ENCODE data around the gene SLC7A1. TPM values are rescaled to one million over a fixed set of nuclear protein-coding genes. Genes with fewer than 3 reads are reported as not detected.

Gene SLC7A1
- total RNA-seq, 5 donors from 2014 or later (not counting 1 experiment from before 2014, with no cell fraction given) = 20.0 to 62.9 (median 57.9) TPM

GRCh38 chr13:29532116-29532515 is 63.4 kb downstream of the SLC7A1 start:
- H3K27ac ChIP-seq (ENCODE audit: low read length) = no peak overlapping the region
- no peaks in the 10 kb centered on the region for H3K27me3 ChIP-seq (replicated peaks in 1 of 2; ENCODE audit: control insufficient read depth in 2 of 2, extremely low read depth in 1 of 2, insufficient read depth in 2 of 2, low read length in 1 of 2)
- peaks cover 13 to 54% of the 10 kb centered on the region in 2 donors for H3K36me3 ChIP-seq (ENCODE audit: control insufficient read depth in 2 of 2, extremely low read depth in 1 of 2, insufficient read depth in 1 of 2, low read length in 1 of 2)
- no peaks in the 10 kb centered on the region for H3K27me3 Mint-ChIP-seq
- WGBS (ENCODE audit: insufficient coverage) = 94% methylated on average over 4 of the region's 5 CpGs
- no peak overlapping the region for H3K27ac Mint-ChIP-seq
- H3K36me3 Mint-ChIP-seq = peaks cover 58% of the 10 kb centered on the region
- no peak overlapping the region for H3K4me3 Mint-ChIP-seq
- H3K9me3 Mint-ChIP-seq = no peaks in the 10 kb centered on the region
- ChIA-PET POLR2A (no interaction called here), CTCF (no interaction called here)
- no peaks in the 10 kb centered on the region for H3K9me3 ChIP-seq
- H3K4me1 Mint-ChIP-seq = peaks cover 0 to 8% (median 2%) of the 10 kb centered on the region in 3 donors
- DNase-seq (no peak), ATAC-seq (replicated peaks in 1 of 4) (no peak)
- no peak overlapping the region for H3K4me3 ChIP-seq (ENCODE audit: control insufficient read depth in 1 of 2, extremely low read depth in 1 of 2, low read length in 1 of 2)
- H3K4me1 ChIP-seq (ENCODE audit: control insufficient read depth in 1 of 2, extremely low read depth in 1 of 2, insufficient read depth in 2 of 2, low read length in 2 of 2) = peaks cover 0 to 7% of the 10 kb centered on the region in 2 experiments

GRCh38 chr13:29530901-29531300 is 64.6 kb downstream of the SLC7A1 start:
- CTCF ChIA-PET = no interaction called here

GRCh38 chr13:29529754-29530153 is 65.7 kb downstream of the SLC7A1 start:
- Histone ChIP-seq H3K4me3 (ENCODE audit: control insufficient read depth in 1 of 2, extremely low read depth in 1 of 2, low read length in 1 of 2) (no peak overlapping the region), H3K36me3 (ENCODE audit: control insufficient read depth in 2 of 2, extremely low read depth in 1 of 2, insufficient read depth in 1 of 2, low read length in 1 of 2) (peaks cover 15 to 53% of the 10 kb centered on the region in 2 donors), H3K27ac (ENCODE audit: low read length) (peak overlapping the region; percentile 24), H3K9me3 (no peaks in the 10 kb centered on the region), H3K27me3 (replicated peaks in 1 of 2; ENCODE audit: control insufficient read depth in 2 of 2, extremely low read depth in 1 of 2, insufficient read depth in 2 of 2, low read length in 1 of 2) (no peaks in the 10 kb centered on the region), H3K4me1 (ENCODE audit: control insufficient read depth in 1 of 2, extremely low read depth in 1 of 2, insufficient read depth in 2 of 2, low read length in 2 of 2) (peaks cover 0 to 7% of the 10 kb centered on the region in 2 experiments)
- POLR2A ChIA-PET = no interaction called here
- peak in 17 of 35 experiments; percentile 4 to 56 (median 20) for DNase-seq
- H3K4me3 Mint-ChIP-seq = no peak overlapping the region
- H3K27me3 Mint-ChIP-seq = no peaks in the 10 kb centered on the region
- no peaks in the 10 kb centered on the region for H3K9me3 Mint-ChIP-seq
- H3K4me1 Mint-ChIP-seq = peaks cover 0 to 8% (median 0%) of the 10 kb centered on the region in 3 donors
- CTCF ChIA-PET = interaction anchor here in 1 of 2 donors (0.6 to 1.1 kb wide), 3 partner anchors 11 to 904 kb away, joined by 3 read pairs; no protein-coding TSS in a partner anchor
- ATAC-seq (replicated peaks in 1 of 4) = peak in 2 of 4 experiments; percentile 44 to 62
- H3K36me3 Mint-ChIP-seq = peaks cover 60% of the 10 kb centered on the region
- 76% methylated on average over 2 of the region's 5 CpGs for WGBS (ENCODE audit: insufficient coverage)
- H3K27ac Mint-ChIP-seq = no peak overlapping the region

More at GRCh38 chr13:29530901-29531300, 64.6 kb downstream of the SLC7A1 start:
- no peaks in the 10 kb centered on the region for H3K9me3 Mint-ChIP-seq
- no peaks in the 10 kb centered on the region for H3K27me3 Mint-ChIP-seq
- H3K4me3 Mint-ChIP-seq = no peak overlapping the region
- H3K4me3 ChIP-seq (ENCODE audit: control insufficient read depth in 1 of 2, extremely low read depth in 1 of 2, low read length in 1 of 2) = no peak overlapping the region
- H3K36me3 Mint-ChIP-seq = peaks cover 61% of the 10 kb centered on the region
- H3K4me1 ChIP-seq (ENCODE audit: control insufficient read depth in 1 of 2, extremely low read depth in 1 of 2, insufficient read depth in 2 of 2, low read length in 2 of 2) = peaks cover 0 to 7% of the 10 kb centered on the region in 2 experiments
- 100% methylated on average over 1 of the region's 5 CpGs for WGBS (ENCODE audit: insufficient coverage)
- peaks cover 0 to 8% (median 0%) of the 10 kb centered on the region in 3 donors for H3K4me1 Mint-ChIP-seq
- DNase-seq (no peak), ATAC-seq (replicated peaks in 1 of 4) (no peak)
- no peak overlapping the region for H3K27ac Mint-ChIP-seq
- H3K27me3 ChIP-seq (replicated peaks in 1 of 2; ENCODE audit: control insufficient read depth in 2 of 2, extremely low read depth in 1 of 2, insufficient read depth in 2 of 2, low read length in 1 of 2) = no peaks in the 10 kb centered on the region
- no peaks in the 10 kb centered on the region for H3K9me3 ChIP-seq
- POLR2A ChIA-PET = no interaction called here
- no peak overlapping the region for H3K27ac ChIP-seq (ENCODE audit: low read length)
- H3K36me3 ChIP-seq (ENCODE audit: control insufficient read depth in 2 of 2, extremely low read depth in 1 of 2, insufficient read depth in 1 of 2, low read length in 1 of 2) = peaks cover 13 to 58% of the 10 kb centered on the region in 2 donors

GRCh38 chr13:29527916-29528315 is 67.6 kb downstream of the SLC7A1 start:
- H3K4me1 Mint-ChIP-seq = peaks cover 0 to 8% (median 0%) of the 10 kb centered on the region in 3 donors
- H3K36me3 Mint-ChIP-seq = peaks cover 57% of the 10 kb centered on the region
- Histone ChIP-seq H3K4me1 (ENCODE audit: control insufficient read depth in 1 of 2, extremely low read depth in 1 of 2, insufficient read depth in 2 of 2, low read length in 2 of 2) (peaks cover 0 to 7% of the 10 kb centered on the region in 2 experiments), H3K27me3 (replicated peaks in 1 of 2; ENCODE audit: control insufficient read depth in 2 of 2, extremely low read depth in 1 of 2, insufficient read depth in 2 of 2, low read length in 1 of 2) (no peaks in the 10 kb centered on the region), H3K9me3 (no peaks in the 10 kb centered on the region), H3K4me3 (ENCODE audit: control insufficient read depth in 1 of 2, extremely low read depth in 1 of 2, low read length in 1 of 2) (no peak overlapping the region), H3K27ac (ENCODE audit: low read length) (no peak overlapping the region), H3K36me3 (ENCODE audit: control insufficient read depth in 2 of 2, extremely low read depth in 1 of 2, insufficient read depth in 1 of 2, low read length in 1 of 2) (peaks cover 27 to 62% of the 10 kb centered on the region in 2 donors)
- POLR2A ChIA-PET = no interaction called here
- H3K27me3 Mint-ChIP-seq = no peaks in the 10 kb centered on the region
- 85% methylated on average over 5 of the region's 5 CpGs for WGBS (ENCODE audit: insufficient coverage)
- CTCF ChIA-PET = no interaction called here
- no peak overlapping the region for H3K4me3 Mint-ChIP-seq
- no peak overlapping the region for H3K27ac Mint-ChIP-seq
- DNase-seq (no peak), ATAC-seq (replicated peaks in 1 of 4) (no peak)
- no peaks in the 10 kb centered on the region for H3K9me3 Mint-ChIP-seq

GRCh38 chr13:29527511-29527910 is 68.0 kb downstream of the SLC7A1 start:
- no peak for DNase-seq
- Histone ChIP-seq H3K4me3 (ENCODE audit: control insufficient read depth in 1 of 2, extremely low read depth in 1 of 2, low read length in 1 of 2) (no peak overlapping the region), H3K27ac (ENCODE audit: low read length) (no peak overlapping the region), H3K4me1 (ENCODE audit: control insufficient read depth in 1 of 2, extremely low read depth in 1 of 2, insufficient read depth in 2 of 2, low read length in 2 of 2) (peaks cover 0 to 7% of the 10 kb centered on the region in 2 experiments), H3K9me3 (no peaks in the 10 kb centered on the region), H3K27me3 (replicated peaks in 1 of 2; ENCODE audit: control insufficient read depth in 2 of 2, extremely low read depth in 1 of 2, insufficient read depth in 2 of 2, low read length in 1 of 2) (no peaks in the 10 kb centered on the region), H3K36me3 (ENCODE audit: control insufficient read depth in 2 of 2, extremely low read depth in 1 of 2, insufficient read depth in 1 of 2, low read length in 1 of 2) (peaks cover 27 to 62% of the 10 kb centered on the region in 2 donors)
- peaks cover 0 to 8% (median 0%) of the 10 kb centered on the region in 3 donors for H3K4me1 Mint-ChIP-seq
- POLR2A ChIA-PET = no interaction called here
- ATAC-seq (replicated peaks in 1 of 4) = no peak
- no peak overlapping the region for H3K27ac Mint-ChIP-seq
- 98% methylated on average over 4 of the region's 8 CpGs for WGBS (ENCODE audit: insufficient coverage)
- no peak overlapping the region for H3K4me3 Mint-ChIP-seq
- H3K9me3 Mint-ChIP-seq = no peaks in the 10 kb centered on the region
- CTCF ChIA-PET = no interaction called here
- H3K36me3 Mint-ChIP-seq = peaks cover 53% of the 10 kb centered on the region
- no peaks in the 10 kb centered on the region for H3K27me3 Mint-ChIP-seq

GRCh38 chr13:29526741-29527140 is 68.7 kb downstream of the SLC7A1 start:
- ChIA-PET POLR2A (no interaction called here), CTCF (interaction anchor here (0.5 to 0.7 kb wide), 2 partner anchors 19 to 194 kb away, joined by 3 to 6 read pairs; no protein-coding TSS in a partner anchor)
- no peak for DNase-seq
- Mint-ChIP-seq H3K27ac (no peak overlapping the region), H3K27me3 (no peaks in the 10 kb centered on the region), H3K4me3 (no peak overlapping the region), H3K4me1 (peaks cover 0 to 8% (median 0%) of the 10 kb centered on the region in 3 donors), H3K36me3 (peaks cover 57% of the 10 kb centered on the region), H3K9me3 (no peaks in the 10 kb centered on the region)
- Histone ChIP-seq H3K4me3 (ENCODE audit: control insufficient read depth in 1 of 2, extremely low read depth in 1 of 2, low read length in 1 of 2) (no peak overlapping the region), H3K27me3 (replicated peaks in 1 of 2; ENCODE audit: control insufficient read depth in 2 of 2, extremely low read depth in 1 of 2, insufficient read depth in 2 of 2, low read length in 1 of 2) (no peaks in the 10 kb centered on the region), H3K27ac (ENCODE audit: low read length) (no peak overlapping the region), H3K4me1 (ENCODE audit: control insufficient read depth in 1 of 2, extremely low read depth in 1 of 2, insufficient read depth in 2 of 2, low read length in 2 of 2) (peaks cover 0 to 7% of the 10 kb centered on the region in 2 experiments), H3K36me3 (ENCODE audit: control insufficient read depth in 2 of 2, extremely low read depth in 1 of 2, insufficient read depth in 1 of 2, low read length in 1 of 2) (peaks cover 27 to 62% of the 10 kb centered on the region in 2 donors), H3K9me3 (no peaks in the 10 kb centered on the region)
- WGBS (ENCODE audit: insufficient coverage) = 98% methylated on average over 14 of the region's 14 CpGs
- ATAC-seq (replicated peaks in 1 of 4) = no peak

All from T-cell (primary cell).